Peyer's patch (tissue), 4 donors: ENCODE results near the gene LAMTOR4. TPM values are rescaled to one million over a fixed set of nuclear protein-coding genes. Genes with fewer than 3 reads are reported as not detected.

ENCODE experiments used
- DNase-seq, 3 donors: peaks; one replicate each; pipeline ENCODE4 v3.0.0-alpha.2; 2017 to 2019
- H3K27ac ChIP-seq, 4 donors: fragments of 200-600 bp; sonication (generic); one replicate each; pipeline ENCODE4 v1.5.1; 2016 to 2019
- H3K27me3 ChIP-seq, 2 donors: fragments of 200-600 bp; sonication (generic); one replicate each; pipeline ENCODE4 v1.5.1; 2019
- H3K36me3 ChIP-seq, 3 donors: fragments of 200-600 bp; sonication (generic); one replicate each; pipeline ENCODE4 v1.5.1; 2016 to 2019
- H3K4me1 ChIP-seq, 4 donors: fragments of 200-600 bp; sonication (generic); one replicate each; pipeline ENCODE4 v1.5.1; 2016 to 2019
- H3K4me3 ChIP-seq, 4 donors: fragments of 200-600 bp; sonication (generic); 1 replicate in 3 of 4; 2 replicates in 1 of 4; pipeline ENCODE4 v1.5.1; 2016 to 2019; ENCODE audit warnings: mild to moderate bottlenecking in 1 of 4
- H3K9me3 ChIP-seq, 4 donors: fragments of 200-600 bp; sonication (generic); one replicate each; pipeline ENCODE4 v1.5.1; 2016 to 2019; ENCODE audit warnings: mild to moderate bottlenecking in 1 of 4
- CTCF ChIP-seq, 6 experiments: fragments of 450-650 bp in 4 of 6; fragments of 200-600 bp in 2 of 6; sonication (generic) in 1 of 6; IDR thresholded peaks; one replicate each; pipeline ENCODE4 v1.5.1; 2017 to 2019; ENCODE audit warnings: antibody characterized with exemption in 6 of 6, mild to moderate bottlenecking in 3 of 6, moderate library complexity in 1 of 6
- POLR2A ChIP-seq, 2 donors: fragments of 450-650 bp; IDR thresholded peaks; one replicate each; pipeline ENCODE4 v1.5.1; 2017; ENCODE audit warnings: antibody characterized with exemption in 2 of 2, mild to moderate bottlenecking in 2 of 2, moderate library complexity in 2 of 2
- total RNA-seq, 4 donors: library from RNA; depleted of rRNA; stranded (reverse); fragments of >200 nt; gene quantifications; one replicate each; pipeline ENCODE4 v1.1.0, GENCODE V29; 2016

Gene LAMTOR4
- total RNA-seq, 4 donors from 2014 or later, result 194 to 312 (median 237) TPM

- no peak for TF ChIP-seq CTCF (IDR thresholded peaks at IDR 0.05)
- TF ChIP-seq POLR2A (IDR thresholded peaks at IDR 0.05), result no peak
- Histone ChIP-seq H3K4me1 (peaks cover 0 to 61% (median 7%) of the 10 kb centered on the region in 4 donors), H3K27ac (peak overlapping the region in 1 of 4 donors; percentile 46)
Measured at GRCh38 chr7:100152404-100152803, 3.7 kb downstream of the LAMTOR4 start.

DNA sequence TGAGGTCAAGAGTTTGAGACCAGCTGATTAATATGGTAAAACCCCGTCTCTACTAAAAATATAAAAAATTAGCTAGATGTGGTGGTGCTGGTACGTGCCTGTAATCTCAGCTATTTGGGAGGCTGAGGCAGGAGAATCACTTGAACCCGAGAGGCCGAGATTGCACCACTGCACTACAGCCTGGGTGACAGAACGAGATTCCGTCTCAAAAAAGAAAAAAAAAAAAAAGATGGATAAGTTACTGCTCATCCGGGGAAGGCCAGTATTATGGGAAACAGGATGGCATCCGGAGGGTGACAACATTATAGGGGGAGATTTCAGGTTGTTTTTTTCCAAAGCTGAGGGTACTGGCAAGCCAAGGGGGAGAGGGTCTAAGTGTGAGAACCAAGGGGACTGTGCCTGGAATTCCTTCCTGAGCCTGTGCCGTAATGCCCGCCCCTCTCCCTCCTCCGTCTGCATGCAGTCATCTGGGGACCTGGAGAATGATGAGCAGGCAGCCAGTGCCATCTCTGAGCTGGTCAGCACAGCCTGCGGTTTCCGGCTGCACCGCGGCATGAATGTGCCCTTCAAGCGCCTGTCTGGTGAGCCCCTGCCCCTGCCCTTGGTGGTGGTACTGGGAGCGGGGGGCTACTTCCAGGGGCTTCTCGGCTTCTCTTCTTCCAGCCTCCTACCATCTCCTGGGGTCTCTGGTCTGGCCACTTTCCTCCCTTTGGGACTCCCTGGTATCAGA is 4.4 kb downstream of the LAMTOR4 start:
- peak in 1 of 3 donors; percentile 47 for DNase-seq
- Histone ChIP-seq H3K36me3 (peaks cover 0 to 41% (median 0%) of the 10 kb centered on the region in 3 donors), H3K4me3 (no peak overlapping the region), H3K27ac (peak overlapping the region in 3 of 4 donors; percentile 46 to 95 (median 81)), H3K4me1 (peaks cover 0 to 68% (median 13%) of the 10 kb centered on the region in 4 donors), H3K9me3 (no peaks in the 10 kb centered on the region), H3K27me3 (no peaks in the 10 kb centered on the region)
- TF ChIP-seq POLR2A (IDR thresholded peaks at IDR 0.05) (no peak), CTCF (IDR thresholded peaks at IDR 0.05) (no peak)

More at GRCh38 chr7:100152404-100152803, 3.7 kb downstream of the LAMTOR4 start:
- no peak for DNase-seq
- Histone ChIP-seq H3K4me3 (no peak overlapping the region), H3K36me3 (peaks cover 0 to 41% (median 0%) of the 10 kb centered on the region in 3 donors), H3K9me3 (no peaks in the 10 kb centered on the region), H3K27me3 (no peaks in the 10 kb centered on the region)

DNA sequence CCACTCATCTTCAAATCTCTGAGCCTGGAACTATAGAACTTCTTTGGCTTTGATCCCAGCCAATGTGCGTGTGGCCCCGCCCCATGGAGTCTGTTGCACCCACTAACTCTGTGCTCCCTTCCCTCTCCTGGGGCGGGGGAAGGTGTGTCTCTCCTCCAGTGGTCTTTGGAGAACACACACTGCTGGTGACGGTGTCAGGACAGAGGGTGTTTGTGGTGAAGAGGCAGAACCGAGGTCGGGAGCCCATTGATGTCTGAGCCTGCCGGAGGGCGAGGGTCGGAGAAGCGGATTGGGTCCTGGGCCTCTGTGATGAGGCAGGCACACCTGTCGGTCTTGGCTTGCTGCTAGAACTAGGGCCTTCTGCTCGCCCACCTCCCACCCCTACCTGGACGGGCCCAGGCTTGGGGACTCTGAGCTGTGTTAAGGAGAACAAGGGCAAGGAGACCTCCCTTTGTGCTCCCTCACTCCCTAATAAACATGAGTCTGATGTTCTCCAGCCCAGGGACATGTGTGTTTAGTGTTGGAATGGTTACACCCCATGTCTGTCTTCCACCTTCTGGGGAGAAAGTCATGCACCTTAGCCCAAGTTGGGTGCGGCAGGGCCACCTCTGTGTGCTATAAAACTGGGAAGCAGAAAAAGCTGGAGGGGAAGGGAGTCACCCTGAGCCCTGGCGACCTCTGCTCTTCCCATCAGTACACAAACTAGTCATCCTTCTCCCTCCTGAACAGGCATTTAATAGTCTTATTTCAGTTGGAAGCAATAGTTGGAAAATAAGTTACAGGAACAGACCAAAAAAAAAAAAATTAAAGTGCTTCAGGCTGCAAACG is 5.2 kb downstream of the LAMTOR4 start:
- H3K4me1 ChIP-seq, result peaks cover 0 to 70% (median 13%) of the 10 kb centered on the region in 4 donors
- DNase-seq, result peak in 2 of 3 donors; percentile 69 to 70

DNA sequence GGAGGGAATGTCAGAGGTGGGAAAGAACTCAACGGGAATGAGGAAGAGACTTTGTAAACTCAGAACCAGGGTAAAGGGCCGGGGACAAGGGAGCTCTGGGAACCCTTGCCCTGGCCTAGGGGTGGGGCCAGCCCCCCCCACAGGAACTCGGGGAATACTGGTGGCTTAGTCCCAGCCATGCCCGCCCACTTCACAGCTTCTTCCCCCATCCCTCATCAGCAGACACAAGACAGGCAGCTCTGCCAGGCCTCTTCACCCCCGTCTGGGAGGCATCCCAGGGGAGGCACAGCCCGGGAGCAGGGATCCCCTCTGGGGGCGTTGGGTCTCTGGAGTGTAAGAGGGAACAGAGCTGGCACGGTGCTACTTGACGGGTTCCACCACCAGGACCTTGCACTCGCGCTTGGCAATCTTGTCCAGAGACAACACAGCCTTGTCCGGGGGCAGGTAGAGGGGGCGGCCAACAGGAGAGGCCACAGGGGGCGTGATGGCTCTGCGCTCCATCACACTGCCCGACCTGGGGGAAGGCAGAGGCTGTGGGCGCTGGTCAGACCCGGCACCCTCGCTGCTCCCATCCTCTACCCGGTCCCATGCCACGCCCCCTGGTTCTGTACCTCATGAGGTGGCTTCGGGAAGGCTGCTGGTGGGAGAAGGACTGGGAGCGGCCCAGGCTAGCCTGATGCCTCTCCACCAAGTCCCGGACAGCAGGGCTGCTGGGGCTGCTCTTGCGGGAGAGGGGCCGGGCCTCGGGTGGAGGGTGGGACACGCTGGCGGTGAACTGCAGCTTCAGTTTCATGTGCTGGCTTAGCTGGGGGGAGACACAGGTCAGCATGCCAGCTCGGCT is 6.2 kb downstream of the LAMTOR4 start:
- DNase-seq, result peak in 2 of 3 donors; percentile 77 to 81
- H3K36me3 ChIP-seq, result peaks cover 0 to 41% (median 0%) of the 10 kb centered on the region in 3 donors
- H3K4me3 ChIP-seq, result no peak overlapping the region
- TF ChIP-seq CTCF (IDR thresholded peaks at IDR 0.05) (no peak), POLR2A (IDR thresholded peaks at IDR 0.05) (no peak)
- H3K27me3 ChIP-seq, result no peaks in the 10 kb centered on the region
- H3K4me1 ChIP-seq, result peaks cover 0 to 71% (median 11%) of the 10 kb centered on the region in 4 donors
- H3K27ac ChIP-seq, result peak overlapping the region in 3 of 4 donors; percentile 68 to 95 (median 81)
- H3K9me3 ChIP-seq, result no peaks in the 10 kb centered on the region

More for the DNA sequence above, 5.2 kb downstream of the LAMTOR4 start:
- TF ChIP-seq POLR2A (IDR thresholded peaks at IDR 0.05) (peak in 1 of 2 donors; percentile 5), CTCF (IDR thresholded peaks at IDR 0.05) (no peak)
- Histone ChIP-seq H3K4me3 (no peak overlapping the region), H3K27me3 (no peaks in the 10 kb centered on the region), H3K9me3 (no peaks in the 10 kb centered on the region), H3K27ac (peak overlapping the region in 3 of 4 donors; percentile 68 to 95 (median 81)), H3K36me3 (peaks cover 0 to 41% (median 0%) of the 10 kb centered on the region in 3 donors)
